Tongue (tissue), 2 donors: ENCODE results near the gene AOPEP. TPM values are rescaled to one million over a fixed set of nuclear protein-coding genes. Genes with fewer than 3 reads are reported as not detected.
A peak's percentile ranks its signal among the peaks of the same experiment; 100 is the strongest.

Source experiments
- DNase-seq: peaks from one replicate; pipeline ENCODE4 v3.0.0-alpha.2; 2015
- total RNA-seq: library from RNA; depleted of rRNA; stranded (reverse); fragments of >200 nt; gene quantifications from one replicate; pipeline ENCODE4 v1.2.3, GENCODE V29; 2014

Gene AOPEP
- total RNA-seq, 1 donor from 2014 or later: 391 TPM

GRCh38 chr9:94850540-94851434 is 124.3 kb downstream of the AOPEP start:
- DNase-seq: no peak

- no peak for DNase-seq
Measured at GRCh38 chr9:94851467-94851866, 125.0 kb downstream of the AOPEP start.

GRCh38 chr9:94851892-94852291 is 125.4 kb downstream of the AOPEP start:
- no peak for DNase-seq

- no peak for DNase-seq
Measured at GRCh38 chr9:94852373-94852772, 125.9 kb downstream of the AOPEP start.

GRCh38 chr9:94853887-94854286 is 127.4 kb downstream of the AOPEP start:
- DNase-seq: no peak

- DNase-seq: no peak
Measured at GRCh38 chr9:94855903-94856302, 129.4 kb downstream of the AOPEP start.

- no peak for DNase-seq
Measured at GRCh38 chr9:94857791-94858190, 131.3 kb downstream of the AOPEP start.

GRCh38 chr9:94859226-94859625 is 132.7 kb downstream of the AOPEP start:
- DNase-seq: no peak

GRCh38 chr9:94859891-94860290 is 133.4 kb downstream of the AOPEP start:
- DNase-seq: no peak

- DNase-seq: peak; percentile 92
Measured at GRCh38 chr9:94860678-94861588, 134.4 kb downstream of the AOPEP start.

GRCh38 chr9:94861589-94862272 is 135.2 kb downstream of the AOPEP start:
- no peak for DNase-seq

GRCh38 chr9:94864196-94864595 is 137.7 kb downstream of the AOPEP start:
- DNase-seq: peak; percentile 72

- peak; percentile 62 for DNase-seq
Measured at GRCh38 chr9:94864862-94865509, 138.5 kb downstream of the AOPEP start.

GRCh38 chr9:94865582-94866452 is 139.3 kb downstream of the AOPEP start:
- DNase-seq: peak; percentile 84

GRCh38 chr9:94866770-94867169 is 140.3 kb downstream of the AOPEP start:
- DNase-seq: no peak

GRCh38 chr9:94867281-94867841 is 140.9 kb downstream of the AOPEP start:
- peak; percentile 63 for DNase-seq

GRCh38 chr9:94867842-94868312 is 141.4 kb downstream of the AOPEP start:
- DNase-seq: peak; percentile 56

GRCh38 chr9:94868464-94868863 is 142.0 kb downstream of the AOPEP start:
- no peak for DNase-seq

- DNase-seq: no peak
Measured at GRCh38 chr9:94869415-94869843, 142.9 kb downstream of the AOPEP start.

- DNase-seq: no peak
Measured at GRCh38 chr9:94870465-94870792, 143.9 kb downstream of the AOPEP start.
